A673 (cell line): ENCODE data around the gene LPCAT1. TPM values are rescaled to one million over a fixed set of nuclear protein-coding genes. Genes with fewer than 3 reads are reported as not detected.

Source experiments
- BruUV-seq: library from RNA; stranded (reverse); fragments of 400-500 nt; replicated peaks from 2 replicates; lab custom pipeline; 2021; lab: Mats Ljungman, UMichigan
- CTCF ChIA-PET: fragments of 300-600 bp; sonication (Branson Sonifier 250); formaldehyde crosslinking; loops from one replicate; lab custom pipeline; 2022; ENCODE audit warnings: antibody characterized with exemption; lab: Charles Lee
- POLR2A ChIA-PET: fragments of 300-600 bp; sonication (Branson Sonifier 250); formaldehyde crosslinking; loops from one replicate; lab custom pipeline; 2022; ENCODE audit warnings: antibody characterized with exemption; ENCODE audit not compliant: low non-redundant PET; lab: Charles Lee
- DNase-seq: peaks from one replicate; pipeline ENCODE4 v3.0.0-alpha.2; 2015; ENCODE audit warnings: low spot score
- H3K27ac ChIP-seq: fragments of 200-600 bp; sonication (generic); 2 replicates; pipeline ENCODE4 v1.5.1; 2016; ENCODE audit warnings: mixed run types, low read depth, mild to moderate bottlenecking, mixed read lengths, antibody characterized with exemption, low read length; ENCODE audit not compliant: poor library complexity, severe bottlenecking
- H3K27me3 ChIP-seq: fragments of 200-600 bp; sonication (generic); replicated peaks from 2 replicates; pipeline ENCODE4 v1.6.1; 2017; ENCODE audit warnings: mixed run types, low read depth, mild to moderate bottlenecking, mixed read lengths, antibody characterized with exemption, low read length; ENCODE audit not compliant: insufficient read depth, poor library complexity
- H3K36me3 ChIP-seq: fragments of 200-600 bp; sonication (generic); 2 replicates; pipeline ENCODE4 v1.6.1; 2016; ENCODE audit warnings: mixed run types, mild to moderate bottlenecking, mixed read lengths, antibody characterized with exemption, low read length; ENCODE audit not compliant: insufficient read depth, poor library complexity, severe bottlenecking
- H3K4me1 ChIP-seq: fragments of 200-600 bp; sonication (generic); 2 replicates; pipeline ENCODE4 v1.6.1; 2017; ENCODE audit warnings: mixed run types, mild to moderate bottlenecking, mixed read lengths, antibody characterized with exemption, low read length; ENCODE audit not compliant: insufficient read depth, poor library complexity, severe bottlenecking
- H3K4me3 ChIP-seq: fragments of 200-600 bp; sonication (generic); 2 replicates; pipeline ENCODE4 v1.5.1; 2016; ENCODE audit warnings: low read depth, mixed run types, mild to moderate bottlenecking, mixed read lengths, low read length; ENCODE audit not compliant: poor library complexity, severe bottlenecking
- H3K9me3 ChIP-seq: fragments of 200-600 bp; sonication (generic); 2 replicates; pipeline ENCODE4 v1.6.1; 2016; ENCODE audit warnings: mixed run types, low read depth, mild to moderate bottlenecking, mixed read lengths, antibody characterized with exemption, low read length; ENCODE audit not compliant: poor library complexity, severe bottlenecking
- EZH2 ChIP-seq: fragments of 200-600 bp; sonication (generic); IDR thresholded peaks from 2 replicates; pipeline ENCODE4 v1.6.1; 2017; ENCODE audit warnings: borderline replicate concordance, low read depth, mild to moderate bottlenecking, mixed read lengths, antibody characterized with exemption, low read length; ENCODE audit not compliant: poor library complexity, severe bottlenecking
- intact Hi-C: fragments of 100-400 bp; cut with micrococcal nuclease; formaldehyde crosslinking; loops from one replicate; pipeline ENCODE4 v1.10.0; 2022; ENCODE audit not compliant: unreplicated experiment
- total RNA-seq: library from RNA; stranded (reverse); gene quantifications from 2 replicates; pipeline ENCODE4 v1.2.3, GENCODE V29; 2021
- TF ChIP-seq, protein P1 (sequence below): fragments of 300-800, 200-600 bp; sonication (generic); conservative IDR thresholded peaks from 2 replicates; pipeline ENCODE4 v1.5.1; 2017; ENCODE audit warnings: low read depth, mild to moderate bottlenecking, antibody characterized with exemption, low read length, moderate library complexity, mixed read lengths

The LPCAT1 gene
- total RNA-seq, 1 experiment from 2014 or later, result 97.3 TPM

DNA sequence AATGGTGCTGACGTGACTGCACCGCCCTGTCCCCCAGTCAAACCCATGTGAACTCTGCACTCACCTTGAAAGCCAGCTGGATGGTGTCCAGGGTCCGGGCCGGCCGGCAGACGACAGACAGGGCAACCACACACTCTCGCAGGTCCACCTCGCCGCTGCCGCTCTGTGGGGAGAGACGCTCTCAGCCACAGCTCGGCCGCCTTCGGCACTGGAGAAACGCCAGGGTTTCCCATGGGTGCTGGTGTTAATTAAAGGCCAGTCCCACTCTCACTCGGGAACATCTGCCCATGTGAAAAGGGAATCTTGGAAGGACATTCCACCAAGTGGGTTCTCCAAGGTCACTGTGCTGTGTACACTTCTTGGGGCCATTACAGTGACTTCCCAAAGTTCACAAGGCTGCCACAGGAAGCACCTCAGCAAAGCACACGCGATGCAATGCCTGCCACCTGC, 53.0 kb downstream of the LPCAT1 start:
- Histone ChIP-seq H3K4me1 (no peaks in the 10 kb centered on the region), H3K4me3 (no peak overlapping the region), H3K9me3 (no peaks in the 10 kb centered on the region), H3K36me3 (peaks cover 1% of the 10 kb centered on the region), H3K27me3 (no peaks in the 10 kb centered on the region), H3K27ac (no peak overlapping the region)
- CTCF ChIA-PET, result no interaction called here
- POLR2A ChIA-PET, result no interaction called here
- TF ChIP-seq EZH2, result no peak
- TF ChIP-seq, protein P1, sequence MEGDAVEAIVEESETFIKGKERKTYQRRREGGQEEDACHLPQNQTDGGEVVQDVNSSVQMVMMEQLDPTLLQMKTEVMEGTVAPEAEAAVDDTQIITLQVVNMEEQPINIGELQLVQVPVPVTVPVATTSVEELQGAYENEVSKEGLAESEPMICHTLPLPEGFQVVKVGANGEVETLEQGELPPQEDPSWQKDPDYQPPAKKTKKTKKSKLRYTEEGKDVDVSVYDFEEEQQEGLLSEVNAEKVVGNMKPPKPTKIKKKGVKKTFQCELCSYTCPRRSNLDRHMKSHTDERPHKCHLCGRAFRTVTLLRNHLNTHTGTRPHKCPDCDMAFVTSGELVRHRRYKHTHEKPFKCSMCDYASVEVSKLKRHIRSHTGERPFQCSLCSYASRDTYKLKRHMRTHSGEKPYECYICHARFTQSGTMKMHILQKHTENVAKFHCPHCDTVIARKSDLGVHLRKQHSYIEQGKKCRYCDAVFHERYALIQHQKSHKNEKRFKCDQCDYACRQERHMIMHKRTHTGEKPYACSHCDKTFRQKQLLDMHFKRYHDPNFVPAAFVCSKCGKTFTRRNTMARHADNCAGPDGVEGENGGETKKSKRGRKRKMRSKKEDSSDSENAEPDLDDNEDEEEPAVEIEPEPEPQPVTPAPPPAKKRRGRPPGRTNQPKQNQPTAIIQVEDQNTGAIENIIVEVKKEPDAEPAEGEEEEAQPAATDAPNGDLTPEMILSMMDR, result no peak
- DNase-seq, result no peak
- intact Hi-C loops, result no loop called here
- no TSS peak for BruUV-seq

DNA sequence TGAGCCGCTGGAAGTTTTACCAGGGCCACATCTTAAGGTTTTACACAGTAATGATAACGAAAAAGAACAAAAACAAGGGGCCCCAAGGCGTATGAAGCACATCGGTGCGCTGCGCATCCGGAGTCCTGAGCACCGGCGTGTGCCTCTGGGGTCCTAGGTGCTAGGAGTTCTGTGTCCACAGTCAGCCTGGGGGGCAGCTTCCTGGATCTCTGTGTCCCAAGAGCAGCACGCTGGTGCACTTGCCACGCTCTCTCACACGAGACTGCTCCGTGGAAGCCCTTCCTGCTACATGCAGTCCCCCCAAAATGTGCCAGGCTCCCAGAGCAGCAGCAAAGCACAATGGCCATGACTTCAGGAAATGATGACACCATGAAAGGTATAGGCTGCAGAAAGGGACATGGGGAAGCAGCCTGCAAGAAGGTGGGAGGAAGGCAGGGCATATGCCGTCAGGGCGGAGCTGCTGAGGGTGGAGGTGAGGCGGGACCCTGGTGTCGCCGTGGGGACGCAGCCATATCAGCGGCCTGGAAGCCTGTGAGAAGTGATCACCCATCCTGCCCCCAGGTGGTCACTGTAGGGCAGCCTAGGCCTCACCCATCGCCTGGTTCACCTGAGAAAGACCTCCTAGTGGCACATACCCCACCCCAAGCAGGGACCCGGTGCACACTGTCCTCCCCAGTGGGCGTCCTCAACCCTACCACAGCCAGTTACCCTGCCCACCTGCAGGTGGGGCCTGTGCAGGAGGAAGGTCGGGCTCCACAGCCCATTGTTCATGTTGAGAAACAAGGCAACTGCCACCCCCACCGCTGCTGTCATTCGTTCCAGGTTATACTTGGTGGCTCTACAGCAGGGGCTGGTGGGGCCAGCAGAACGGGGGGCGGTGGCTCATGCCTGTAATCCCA, 54.9 kb downstream of the LPCAT1 start:
- H3K9me3 ChIP-seq, result no peaks in the 10 kb centered on the region
- TF ChIP-seq, protein P1, result no peak
- TF ChIP-seq EZH2, result no peak
- ChIA-PET POLR2A (no interaction called here), CTCF (no interaction called here)
- no TSS peak for BruUV-seq
- no peaks in the 10 kb centered on the region for H3K4me1 ChIP-seq
- H3K27me3 ChIP-seq, result no peaks in the 10 kb centered on the region
- H3K36me3 ChIP-seq, result no peaks in the 10 kb centered on the region
- intact Hi-C loops, result no loop called here
- no peak overlapping the region for H3K27ac ChIP-seq
- no peak overlapping the region for H3K4me3 ChIP-seq
- no peak for DNase-seq

DNA sequence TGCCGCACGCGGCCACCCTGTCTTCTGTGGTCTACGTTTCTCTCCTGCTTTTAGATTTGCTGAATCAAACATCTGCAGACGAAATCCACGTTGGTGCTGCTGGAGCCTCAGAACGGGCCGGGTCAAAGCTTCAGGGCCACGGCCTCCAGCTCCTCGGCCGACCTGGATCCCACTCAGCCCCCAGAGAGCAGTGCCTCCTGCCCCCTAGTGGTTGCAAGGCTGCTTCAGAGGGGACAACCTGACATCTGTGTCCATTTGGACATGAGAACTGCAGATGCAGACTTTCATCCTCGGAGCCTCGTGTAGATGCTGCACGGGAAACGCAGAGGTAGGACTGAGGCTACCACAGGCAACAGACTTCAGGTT, 55.5 kb downstream of the LPCAT1 start:
- H3K4me1 ChIP-seq, result no peaks in the 10 kb centered on the region
- intact Hi-C loops, result no loop called here
- ChIA-PET CTCF (no interaction called here), POLR2A (no interaction called here)
- no peak overlapping the region for H3K27ac ChIP-seq
- H3K27me3 ChIP-seq, result no peaks in the 10 kb centered on the region
- BruUV-seq, result no TSS peak
- H3K9me3 ChIP-seq, result no peaks in the 10 kb centered on the region
- peaks cover 6% of the 10 kb centered on the region for H3K36me3 ChIP-seq
- H3K4me3 ChIP-seq, result no peak overlapping the region
- DNase-seq, result peak; percentile 23
- TF ChIP-seq, protein P1, result peak; percentile 64
- TF ChIP-seq EZH2, result no peak
